ENCODE data around the gene SERPINA7.

DNA sequence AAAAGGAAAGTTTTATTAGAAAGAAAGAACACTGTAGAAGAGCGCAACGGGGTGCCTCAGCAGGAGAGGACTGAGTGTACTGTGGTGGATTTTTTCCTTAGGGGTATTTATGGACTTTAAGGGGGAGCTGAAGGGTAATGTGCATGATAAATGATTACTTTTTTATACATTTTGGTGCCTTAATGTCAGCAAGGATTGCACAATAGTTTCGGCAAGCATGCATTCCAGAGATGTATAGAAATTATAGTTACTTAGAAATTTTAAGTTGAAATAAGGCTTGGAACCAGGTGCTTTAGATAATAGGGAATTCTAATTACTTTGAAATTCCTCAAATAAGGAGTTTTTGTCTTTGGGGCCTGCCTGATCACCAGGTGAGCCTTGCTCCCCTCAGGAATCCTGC is 30.5 kb upstream of the SERPINA7 start:
- TF ChIP-seq EZH2 (IDR thresholded peaks at IDR 0.05; ENCODE audit: low read length, missing control alignments): no peak
- TF ChIP-seq, protein P1, sequence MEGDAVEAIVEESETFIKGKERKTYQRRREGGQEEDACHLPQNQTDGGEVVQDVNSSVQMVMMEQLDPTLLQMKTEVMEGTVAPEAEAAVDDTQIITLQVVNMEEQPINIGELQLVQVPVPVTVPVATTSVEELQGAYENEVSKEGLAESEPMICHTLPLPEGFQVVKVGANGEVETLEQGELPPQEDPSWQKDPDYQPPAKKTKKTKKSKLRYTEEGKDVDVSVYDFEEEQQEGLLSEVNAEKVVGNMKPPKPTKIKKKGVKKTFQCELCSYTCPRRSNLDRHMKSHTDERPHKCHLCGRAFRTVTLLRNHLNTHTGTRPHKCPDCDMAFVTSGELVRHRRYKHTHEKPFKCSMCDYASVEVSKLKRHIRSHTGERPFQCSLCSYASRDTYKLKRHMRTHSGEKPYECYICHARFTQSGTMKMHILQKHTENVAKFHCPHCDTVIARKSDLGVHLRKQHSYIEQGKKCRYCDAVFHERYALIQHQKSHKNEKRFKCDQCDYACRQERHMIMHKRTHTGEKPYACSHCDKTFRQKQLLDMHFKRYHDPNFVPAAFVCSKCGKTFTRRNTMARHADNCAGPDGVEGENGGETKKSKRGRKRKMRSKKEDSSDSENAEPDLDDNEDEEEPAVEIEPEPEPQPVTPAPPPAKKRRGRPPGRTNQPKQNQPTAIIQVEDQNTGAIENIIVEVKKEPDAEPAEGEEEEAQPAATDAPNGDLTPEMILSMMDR (conservative IDR thresholded peaks at IDR 0.05 in 1 of 2, IDR thresholded peaks at IDR 0.05 in 1 of 2; ENCODE audit: low read depth in 1 of 2, low read length in 2 of 2): no peak
